Gastroesophageal sphincter (tissue), 4 donors: ENCODE results near the gene GLRA3. TPM values are rescaled to one million over a fixed set of nuclear protein-coding genes. Genes with fewer than 3 reads are reported as not detected.
"Not testable (repeated sequence)": the region's sequence is repeated elsewhere in the genome, so short reads cannot be mapped to it uniquely, and the experiment has no call there.

Experiments
- ATAC-seq: fragments of 150-250 bp; one replicate; pipeline ENCODE4 v1.9.1; 2016; ENCODE audit warnings: mild to moderate bottlenecking, moderate library complexity
- H3K27ac ChIP-seq, 4 donors: fragments of 200-600 bp; sonication (generic) in 3 of 4; 1 replicate in 3 of 4; 2 replicates in 1 of 4; pipeline ENCODE4 v1.5.1; 2016 to 2019
- H3K27me3 ChIP-seq: fragments of 200-600 bp; sonication (generic); one replicate; pipeline ENCODE4 v1.5.1; 2019
- H3K36me3 ChIP-seq, 2 donors: fragments of 200-600 bp; sonication (generic); one replicate each; pipeline ENCODE4 v1.5.1; 2019; ENCODE audit warnings: control low read depth in 1 of 2
- H3K4me1 ChIP-seq, 3 donors: fragments of 200-600 bp; sonication (generic); 1 replicate in 2 of 3; 2 replicates in 1 of 3; pipeline ENCODE4 v1.5.1; 2016 to 2019; ENCODE audit warnings: control low read depth in 2 of 3
- H3K4me3 ChIP-seq, 2 donors: fragments of 200-600 bp; sonication (generic); one replicate each; pipeline ENCODE4 v1.5.1; 2019; ENCODE audit warnings: mild to moderate bottlenecking in 1 of 2, moderate library complexity in 1 of 2
- H3K9me3 ChIP-seq, 3 donors: fragments of 200-600 bp; sonication (generic); one replicate each; pipeline ENCODE4 v1.5.1; 2017 to 2019; ENCODE audit warnings: control low read depth in 2 of 3
- EP300 ChIP-seq: sonication (generic); formaldehyde crosslinking; IDR thresholded peaks from one replicate; pipeline ENCODE4 v1.6.1; 2017; ENCODE audit warnings: antibody characterized with exemption, mild to moderate bottlenecking
- POLR2A ChIP-seq, 2 donors: fragments of 450-650 bp; IDR thresholded peaks; one replicate each; pipeline ENCODE4 v1.6.1; 2017; ENCODE audit warnings: antibody characterized with exemption in 2 of 2, mild to moderate bottlenecking in 2 of 2, moderate library complexity in 1 of 2
- POLR2AphosphoS5 ChIP-seq: sonication (generic); formaldehyde crosslinking; IDR thresholded peaks from one replicate; pipeline ENCODE4 v1.6.1; 2017; ENCODE audit warnings: antibody characterized with exemption
- WGBS, 2 donors: methylation state at CpG; one replicate each; pipeline ENCODE4 v1.1.5; 2018; ENCODE audit warnings: low coverage in 1 of 2; 5-methylcytosine and 5-hydroxymethylcytosine counted together
- total RNA-seq, 4 donors: library from RNA; depleted of rRNA; stranded (reverse); fragments of >200 nt; gene quantifications; one replicate each; pipeline ENCODE4 v1.1.0, GENCODE V29; 2016
- TF ChIP-seq, protein P1 (sequence below), 4 experiments: fragments of 200-600 bp in 2 of 4; fragments of 450-650 bp in 2 of 4; sonication (generic) in 1 of 4; IDR thresholded peaks; one replicate each; pipeline ENCODE4 v1.5.1; 2017 to 2019; ENCODE audit warnings: antibody characterized with exemption in 4 of 4, mild to moderate bottlenecking in 2 of 4, moderate library complexity in 2 of 4

The GLRA3 gene
- total RNA-seq = under 1 TPM in 1 of 4 donors, not detected in 3; 0.13 TPM

GRCh38 chr4:174828845-174829701 is at the start of gene GLRA3:
TSS of gene GLRA3 (minus strand) at chr4:174829247. CDS start at chr4:174828811, 436 bp downstream.
- no peak for ATAC-seq
- Histone ChIP-seq H3K36me3 (no peaks in the 10 kb centered on the region), H3K27me3 (peaks cover 25% of the 10 kb centered on the region), H3K9me3 (no peaks in the 10 kb centered on the region), H3K4me3 (peak within 1 kb of the TSS in 1 of 2 donors; percentile 31), H3K27ac (no peak within 1 kb of the TSS), H3K4me1 (peaks cover 0 to 9% (median 0%) of the 10 kb centered on the region in 3 donors)
- TF ChIP-seq, protein P1, sequence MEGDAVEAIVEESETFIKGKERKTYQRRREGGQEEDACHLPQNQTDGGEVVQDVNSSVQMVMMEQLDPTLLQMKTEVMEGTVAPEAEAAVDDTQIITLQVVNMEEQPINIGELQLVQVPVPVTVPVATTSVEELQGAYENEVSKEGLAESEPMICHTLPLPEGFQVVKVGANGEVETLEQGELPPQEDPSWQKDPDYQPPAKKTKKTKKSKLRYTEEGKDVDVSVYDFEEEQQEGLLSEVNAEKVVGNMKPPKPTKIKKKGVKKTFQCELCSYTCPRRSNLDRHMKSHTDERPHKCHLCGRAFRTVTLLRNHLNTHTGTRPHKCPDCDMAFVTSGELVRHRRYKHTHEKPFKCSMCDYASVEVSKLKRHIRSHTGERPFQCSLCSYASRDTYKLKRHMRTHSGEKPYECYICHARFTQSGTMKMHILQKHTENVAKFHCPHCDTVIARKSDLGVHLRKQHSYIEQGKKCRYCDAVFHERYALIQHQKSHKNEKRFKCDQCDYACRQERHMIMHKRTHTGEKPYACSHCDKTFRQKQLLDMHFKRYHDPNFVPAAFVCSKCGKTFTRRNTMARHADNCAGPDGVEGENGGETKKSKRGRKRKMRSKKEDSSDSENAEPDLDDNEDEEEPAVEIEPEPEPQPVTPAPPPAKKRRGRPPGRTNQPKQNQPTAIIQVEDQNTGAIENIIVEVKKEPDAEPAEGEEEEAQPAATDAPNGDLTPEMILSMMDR (IDR thresholded peaks at IDR 0.05) = no peak
- no peak for TF ChIP-seq POLR2AphosphoS5
- no peak for TF ChIP-seq EP300
- no peak for TF ChIP-seq POLR2A (IDR thresholded peaks at IDR 0.05)
- 1 to 3% methylated on average over 8 to 19 of the region's 40 CpGs for WGBS, 2 donors

DNA sequence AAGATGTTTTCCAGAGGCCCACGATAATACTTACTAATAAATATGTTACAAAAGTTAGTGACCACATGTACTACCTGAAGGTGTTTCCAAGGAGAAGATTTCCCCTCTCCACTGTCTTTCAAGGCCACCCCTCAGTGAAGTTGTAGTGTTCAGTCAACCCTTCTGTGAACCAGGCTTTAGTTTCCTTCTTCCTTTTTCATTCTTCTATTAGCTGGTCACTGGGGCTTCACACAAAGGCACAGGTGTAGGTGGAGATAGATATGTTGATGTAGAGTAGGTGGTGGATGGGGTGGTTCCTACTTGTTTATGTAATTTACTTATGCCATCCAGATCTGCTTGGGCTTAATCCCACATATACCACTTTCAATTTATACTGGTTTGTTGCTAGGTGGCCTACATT is 45.9 kb upstream of the GLRA3 start:
- ATAC-seq = no peak
- TF ChIP-seq, protein P1 (IDR thresholded peaks at IDR 0.05) = no peak
- TF ChIP-seq POLR2AphosphoS5 = no peak
- TF ChIP-seq POLR2A (IDR thresholded peaks at IDR 0.05) = no peak
- no peak for TF ChIP-seq EP300
- Histone ChIP-seq H3K27ac (no peak overlapping the region), H3K36me3 (no peaks in the 10 kb centered on the region), H3K4me1 (no peaks in the 10 kb centered on the region), H3K27me3 (no peaks in the 10 kb centered on the region), H3K9me3 (no peaks in the 10 kb centered on the region), H3K4me3 (no peak overlapping the region)
- WGBS, 2 donors = 61 to 70% methylated on average over 1 of the region's 1 CpG

DNA sequence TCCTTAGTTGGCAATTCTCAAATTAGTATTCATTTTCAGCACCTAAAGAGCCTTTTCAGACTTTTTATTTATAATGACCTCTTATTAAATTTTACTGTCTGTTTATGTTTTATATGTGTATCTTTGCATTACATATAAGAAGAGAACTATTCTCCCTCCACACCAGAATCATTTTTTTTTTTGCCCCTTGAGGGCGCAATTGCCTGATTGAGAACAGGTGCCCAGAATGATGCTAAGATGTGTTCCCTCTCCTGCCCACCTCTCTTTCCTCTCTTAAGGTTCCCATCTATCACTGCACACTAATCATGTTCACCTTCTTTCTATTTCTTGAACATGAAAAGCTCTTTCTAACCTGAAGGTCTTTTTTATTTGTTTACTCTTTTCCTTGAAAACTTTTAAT is 44.9 kb upstream of the GLRA3 start:
- TF ChIP-seq EP300 = no peak
- no peak for TF ChIP-seq POLR2A (IDR thresholded peaks at IDR 0.05)
- TF ChIP-seq, protein P1 (IDR thresholded peaks at IDR 0.05) = no peak
- no peak for TF ChIP-seq POLR2AphosphoS5
- Histone ChIP-seq H3K9me3 (no peaks in the 10 kb centered on the region), H3K36me3 (no peaks in the 10 kb centered on the region), H3K4me1 (no peaks in the 10 kb centered on the region), H3K4me3 (no peak overlapping the region), H3K27me3 (no peaks in the 10 kb centered on the region), H3K27ac (no peak overlapping the region)
- 14 to 33% methylated on average over 1 of the region's 1 CpG for WGBS, 2 donors
- ATAC-seq = no peak

DNA sequence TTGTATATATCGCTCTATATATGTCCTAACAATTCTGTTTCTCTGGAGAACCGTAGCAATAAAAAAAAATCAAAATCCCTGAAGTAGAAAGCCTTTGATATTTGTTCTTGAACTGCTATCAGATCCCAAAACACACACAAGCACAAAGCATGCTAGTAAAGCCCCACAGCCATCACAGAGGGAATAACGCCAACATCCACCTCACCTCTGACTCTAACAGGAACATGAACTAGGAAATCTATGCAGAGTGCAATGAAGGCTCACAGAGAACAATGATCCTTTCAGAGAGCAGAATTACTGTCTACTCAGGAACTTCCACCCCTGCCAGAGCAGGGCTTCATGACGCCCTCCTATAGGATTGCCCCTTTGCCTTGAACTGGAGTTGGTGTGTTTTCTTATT is 44.1 kb upstream of the GLRA3 start:
- H3K27ac ChIP-seq, H3K4me1 ChIP-seq, H3K9me3 ChIP-seq, H3K36me3 ChIP-seq, H3K27me3 ChIP-seq, H3K4me3 ChIP-seq, ATAC-seq: not testable (repeated sequence)
- WGBS, 2 donors = 58 to 70% methylated on average over 3 of the region's 4 CpGs

DNA sequence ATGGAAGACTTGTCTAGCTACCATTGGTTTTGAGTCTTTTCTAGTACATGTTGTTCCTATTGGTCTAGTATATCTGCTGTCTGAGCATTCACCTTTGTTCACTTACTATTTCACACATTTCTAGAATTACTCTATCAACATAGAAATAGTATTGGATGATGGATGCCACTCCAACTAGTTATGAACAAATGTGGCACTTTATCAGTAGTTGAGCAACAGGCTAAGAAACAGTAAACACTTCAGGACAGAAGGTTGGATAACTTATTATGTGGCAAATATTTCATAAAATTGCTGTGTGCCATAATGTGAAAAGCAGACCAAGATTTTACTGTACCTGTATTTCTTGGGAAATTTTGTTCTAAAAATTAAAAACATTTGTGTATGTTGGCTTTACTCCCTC is 42.4 kb upstream of the GLRA3 start:
- TF ChIP-seq EP300 = no peak
- Histone ChIP-seq H3K9me3 (no peaks in the 10 kb centered on the region), H3K27ac (no peak overlapping the region), H3K27me3 (no peaks in the 10 kb centered on the region), H3K36me3 (no peaks in the 10 kb centered on the region), H3K4me3 (no peak overlapping the region), H3K4me1 (no peaks in the 10 kb centered on the region)
- no peak for ATAC-seq

- 0 to 20% methylated on average over 1 to 2 of the region's 2 CpGs for WGBS, 2 donors
- Histone ChIP-seq H3K4me3 (no peak overlapping the region), H3K36me3 (no peaks in the 10 kb centered on the region), H3K27ac (no peak overlapping the region), H3K9me3 (no peaks in the 10 kb centered on the region), H3K27me3 (no peaks in the 10 kb centered on the region), H3K4me1 (no peaks in the 10 kb centered on the region)
- TF ChIP-seq, protein P1 (IDR thresholded peaks at IDR 0.05) = no peak
- no peak for TF ChIP-seq POLR2AphosphoS5
- TF ChIP-seq EP300 = no peak
- TF ChIP-seq POLR2A (IDR thresholded peaks at IDR 0.05) = no peak
- no peak for ATAC-seq
These were observed 41.3 kb upstream of the GLRA3 start for GRCh38 chr4:174870311-174870710.
